H9 (cell line): ENCODE results near the gene AACS. TPM values are rescaled to one million over a fixed set of nuclear protein-coding genes. Genes with fewer than 3 reads are reported as not detected.

ENCODE experiments used
- DNase-seq: peaks from one replicate; pipeline ENCODE4 v3.0.0-alpha.2; 2017
- H2AFZ ChIP-seq: one replicate; pipeline ENCODE4 v1.6.1; 2013; ENCODE audit warnings: mild to moderate bottlenecking, low read length, control low read depth, moderate library complexity
- H2AK5ac ChIP-seq: 2 replicates; pipeline ENCODE4 v1.6.1; 2013; ENCODE audit warnings: low read length, control low read depth, mixed read lengths; ENCODE audit not compliant: insufficient read length
- H2BK120ac ChIP-seq: one replicate; pipeline ENCODE4 v1.6.1; 2013; ENCODE audit warnings: low read depth, mild to moderate bottlenecking, low read length, control low read depth, inconsistent platforms; ENCODE audit not compliant: poor library complexity, severe bottlenecking
- H2BK12ac ChIP-seq: 2 replicates; pipeline ENCODE4 v1.6.1; 2013; ENCODE audit warnings: low read length, control low read depth, mixed read lengths, low read depth; ENCODE audit not compliant: insufficient read length
- H2BK15ac ChIP-seq: 2 replicates; pipeline ENCODE4 v1.6.1; 2013; ENCODE audit warnings: low read depth, low read length, control low read depth
- H2BK20ac ChIP-seq: one replicate; pipeline ENCODE4 v1.6.1; 2013; ENCODE audit warnings: low read depth, mild to moderate bottlenecking, low read length, control low read depth, inconsistent platforms; ENCODE audit not compliant: poor library complexity, severe bottlenecking
- H2BK5ac ChIP-seq: 2 replicates; pipeline ENCODE4 v1.6.1; 2013; ENCODE audit warnings: low read length, control low read depth, mixed read lengths; ENCODE audit not compliant: insufficient read length
- H3K14ac ChIP-seq: 2 replicates; pipeline ENCODE4 v1.6.1; 2013; ENCODE audit warnings: low read length, control low read depth; ENCODE audit not compliant: insufficient read depth
- H3K18ac ChIP-seq: 2 replicates; pipeline ENCODE4 v1.6.1; 2013; ENCODE audit warnings: low read depth, mild to moderate bottlenecking, mixed read lengths, low read length, control low read depth; ENCODE audit not compliant: insufficient read length
- H3K23ac ChIP-seq: 2 replicates; pipeline ENCODE4 v1.6.1; 2013; ENCODE audit warnings: low read length, control low read depth, mixed read lengths, low read depth; ENCODE audit not compliant: insufficient read length
- H3K23me2 ChIP-seq: 2 replicates; pipeline ENCODE4 v1.6.1; 2013; ENCODE audit warnings: low read depth, mild to moderate bottlenecking, mixed read lengths, low read length, control low read depth; ENCODE audit not compliant: insufficient read length, poor library complexity, severe bottlenecking
- H3K27ac ChIP-seq: 2 replicates; pipeline ENCODE4 v1.5.1; 2013; ENCODE audit warnings: low read length, control low read depth, mixed read lengths, low read depth; ENCODE audit not compliant: insufficient read length
- H3K27me3 ChIP-seq: 2 replicates; pipeline ENCODE4 v1.6.1; 2013; ENCODE audit warnings: low read length, control low read depth, inconsistent platforms; ENCODE audit not compliant: insufficient read depth
- H3K4ac ChIP-seq: 2 replicates; pipeline ENCODE4 v1.6.1; 2013; ENCODE audit warnings: low read depth, mild to moderate bottlenecking, control low read depth, inconsistent platforms, low read length, moderate library complexity
- H3K4me1 ChIP-seq: 2 replicates; pipeline ENCODE4 v1.6.1; 2013; ENCODE audit warnings: low read length, control low read depth, inconsistent platforms; ENCODE audit not compliant: insufficient read depth
- H3K4me2 ChIP-seq: 2 replicates; pipeline ENCODE4 v1.6.1; 2013; ENCODE audit warnings: low read length, control low read depth, mixed read lengths; ENCODE audit not compliant: insufficient read length, insufficient read depth
- H3K56ac ChIP-seq: 2 replicates; pipeline ENCODE4 v1.6.1; 2013; ENCODE audit warnings: low read depth, mild to moderate bottlenecking, mixed read lengths, low read length, control low read depth; ENCODE audit not compliant: insufficient read length
- H3K79me1 ChIP-seq: 2 replicates; pipeline ENCODE4 v1.6.1; 2013; ENCODE audit warnings: low read depth, mild to moderate bottlenecking, moderate library complexity, low read length, control low read depth, inconsistent platforms; ENCODE audit not compliant: insufficient read depth, poor library complexity, severe bottlenecking
- H3K79me2 ChIP-seq: 2 replicates; pipeline ENCODE4 v1.6.1; 2013; ENCODE audit warnings: low read length, control low read depth, inconsistent platforms; ENCODE audit not compliant: insufficient read depth
- H3K9ac ChIP-seq: 2 replicates; pipeline ENCODE4 v1.6.1; 2013; ENCODE audit warnings: low read length, control low read depth, mixed read lengths; ENCODE audit not compliant: insufficient read length; ENCODE audit errors: extremely low read depth
- H3K9me3 ChIP-seq: one replicate; pipeline ENCODE4 v1.6.1; 2013; ENCODE audit warnings: low read depth, low read length, inconsistent platforms; ENCODE audit not compliant: control insufficient read depth
- H3T11ph ChIP-seq: one replicate; pipeline ENCODE4 v1.6.1; 2013; ENCODE audit warnings: mild to moderate bottlenecking, low read length, control low read depth, inconsistent platforms
- H4K20me1 ChIP-seq: one replicate; pipeline ENCODE4 v1.6.1; 2013; ENCODE audit not compliant: control insufficient read depth, insufficient read length, insufficient read depth
- H4K5ac ChIP-seq: 2 replicates; pipeline ENCODE4 v1.6.1; 2013; ENCODE audit warnings: low read depth, mild to moderate bottlenecking, mixed read lengths, low read length, control low read depth; ENCODE audit not compliant: insufficient read length
- H4K8ac ChIP-seq: replicated peaks from 2 replicates; pipeline ENCODE4 v1.6.1; 2013; ENCODE audit warnings: low read length, control low read depth, mixed read lengths, low read depth; ENCODE audit not compliant: insufficient read length
- H4K91ac ChIP-seq: 2 replicates; pipeline ENCODE4 v1.6.1; 2013; ENCODE audit warnings: low read depth, mild to moderate bottlenecking, moderate library complexity, mixed read lengths, low read length, control low read depth; ENCODE audit not compliant: insufficient read length
- H3K27ac Mint-ChIP-seq, 3 experiments: 2 replicates in 2 of 3; 3 replicates in 1 of 3; pipeline ENCODE4 v1.8.0; 2020 to 2021; ENCODE audit warnings: mixed read lengths in 3 of 3, mild to moderate bottlenecking in 1 of 3, moderate library complexity in 1 of 3
- H3K27me3 Mint-ChIP-seq: 2 replicates; pipeline ENCODE4 v1.8.0; 2021; ENCODE audit warnings: low read depth, mild to moderate bottlenecking, moderate library complexity, mixed read lengths
- H3K36me3 Mint-ChIP-seq, 3 experiments: 2 replicates in 2 of 3; 3 replicates in 1 of 3; pipeline ENCODE4 v1.8.0; 2020 to 2021; ENCODE audit warnings: low read depth in 3 of 3, mixed read lengths in 3 of 3; ENCODE audit not compliant: insufficient read depth in 1 of 3
- H3K4me1 Mint-ChIP-seq, 2 experiments: 2 replicates each; pipeline ENCODE4 v1.8.0; 2020; ENCODE audit warnings: mixed read lengths in 2 of 2
- H3K4me3 Mint-ChIP-seq, 2 experiments: 2 replicates in 1 of 2; 3 replicates in 1 of 2; pipeline ENCODE4 v1.8.0; 2020 to 2021; ENCODE audit warnings: mild to moderate bottlenecking in 2 of 2, mixed read lengths in 2 of 2, moderate library complexity in 1 of 2
- H3K9me3 Mint-ChIP-seq, 2 experiments: 2 replicates in 1 of 2; 3 replicates in 1 of 2; pipeline ENCODE4 v1.8.0; 2020; ENCODE audit warnings: mild to moderate bottlenecking in 2 of 2, mixed read lengths in 2 of 2, moderate library complexity in 1 of 2
- CTCF ChIP-seq: fragments of 200-600 bp; sonication (generic); conservative IDR thresholded peaks from 3 replicates; pipeline ENCODE4 v1.8.0; 2021; ENCODE audit warnings: antibody characterized with exemption, mild to moderate bottlenecking
- WGBS: extraction: QIAGEN DNeasy Blood & Tissue Kit; methylation state at CpG from one replicate; pipeline ENCODE4 v1.1.7; 2013; ENCODE audit warnings: missing lambda C conversion rate, low lambda C conversion rate, mixed read lengths; ENCODE audit not compliant: insufficient read length; ENCODE audit errors: extremely low coverage; 5-methylcytosine and 5-hydroxymethylcytosine counted together
- total RNA-seq: library from RNA; stranded (reverse); gene quantifications from 2 replicates; pipeline ENCODE4 v1.2.1, GENCODE V29; 2021

Gene AACS
- total RNA-seq, 1 experiment from 2014 or later: 35.0 TPM

DNA sequence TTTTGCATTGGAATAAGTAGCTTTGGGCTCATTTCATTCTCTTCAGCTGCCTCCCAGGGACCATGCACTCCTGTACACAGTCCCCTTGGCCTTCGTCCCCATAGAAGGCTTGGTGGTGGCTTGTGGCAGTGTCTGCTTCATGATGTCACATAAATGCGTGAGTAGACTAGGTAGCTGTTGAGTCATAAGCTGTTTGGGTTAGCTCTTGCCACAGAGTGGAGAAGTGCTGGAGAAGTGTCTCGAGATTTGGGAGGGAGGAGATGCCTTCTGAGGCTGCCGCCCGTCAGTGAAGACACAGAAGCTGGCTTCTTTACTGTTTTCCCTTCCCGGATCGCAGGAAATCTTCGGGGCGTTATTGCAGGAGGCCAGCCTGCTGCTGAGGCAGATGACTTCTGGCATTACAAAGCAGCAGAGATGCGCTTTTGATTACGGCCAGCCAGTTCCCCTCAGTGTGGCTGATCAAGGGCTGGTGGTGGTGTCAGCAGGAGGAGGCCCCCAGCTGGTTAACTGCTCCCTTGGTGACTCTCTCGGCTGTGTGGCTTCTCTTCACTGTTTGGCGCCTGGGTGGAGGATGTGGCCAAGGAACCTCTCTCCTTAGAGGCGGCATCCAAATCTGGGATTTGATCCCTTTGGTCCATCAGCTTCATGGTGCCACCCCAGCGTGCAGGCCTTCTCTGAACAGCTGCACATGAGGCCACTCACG lies 67.6 kb downstream of the AACS start:
- Histone ChIP-seq H3K9me3 (no peaks in the 10 kb centered on the region), H2AK5ac (no peak overlapping the region), H3K56ac (no peak overlapping the region), H2BK12ac (no peak overlapping the region), H4K8ac (no peak overlapping the region), H3K79me2 (no peaks in the 10 kb centered on the region), H3K9ac (no peak overlapping the region), H2AFZ (no peak overlapping the region), H3K4me2 (no peak overlapping the region), H3K18ac (no peak overlapping the region), H4K5ac (no peak overlapping the region), H3K27me3 (no peaks in the 10 kb centered on the region), H3K23ac (no peak overlapping the region), H2BK15ac (no peak overlapping the region), H3T11ph (no peak overlapping the region), H4K20me1 (no peaks in the 10 kb centered on the region), H3K4me1 (no peaks in the 10 kb centered on the region), H3K4ac (no peak overlapping the region), H2BK5ac (no peak overlapping the region), H3K27ac (no peak overlapping the region), H4K91ac (no peak overlapping the region), H3K14ac (no peak overlapping the region; the same call in 1 of the 2 replicates), H2BK120ac (no peak overlapping the region), H3K23me2 (no peaks in the 10 kb centered on the region), H3K79me1 (no peaks in the 10 kb centered on the region), H2BK20ac (no peak overlapping the region)
- H3K27me3 Mint-ChIP-seq: no peaks in the 10 kb centered on the region
- DNase-seq: no peak
- H3K27ac Mint-ChIP-seq: peak overlapping the region; percentile 8 to 64 (median 50); a peak in 3 of 7 replicates
- TF ChIP-seq CTCF: no peak
- no peaks in the 10 kb centered on the region for H3K9me3 Mint-ChIP-seq
- H3K4me1 Mint-ChIP-seq: peaks cover 0 to 11% of the 10 kb centered on the region in 2 experiments; a peak in 2 of 4 replicates
- no CpG with 5 or more reads among the region's 16 CpGs for WGBS
- H3K36me3 Mint-ChIP-seq: peaks cover 8 to 36% (median 32%) of the 10 kb centered on the region in 3 experiments
- no peak overlapping the region for H3K4me3 Mint-ChIP-seq
